Pancreas (tissue), 10 donors: ENCODE results near the gene GNAZ. TPM values are rescaled to one million over a fixed set of nuclear protein-coding genes. Genes with fewer than 3 reads are reported as not detected.
A peak's percentile ranks its signal among the peaks of the same experiment; 100 is the strongest.

Experiments used
- ATAC-seq, 4 donors: fragments of 200-7000 bp; cut with Tn5 transposase; one replicate each; pipeline versions ENCODE4 v1.8.0 to v1.9.1; 2020; ENCODE audit warnings: mild to moderate bottlenecking in 4 of 4, moderate library complexity in 4 of 4
- DNase-seq, 6 donors: peaks; one replicate each; pipeline ENCODE4 v3.0.0-alpha.2; 2020
- FAIRE-seq: peaks from 2 replicates; lab custom pipeline; 2012; peaks lifted over from hg19 to GRCh38; lab: Jason Lieb, UNC
- H3K27ac ChIP-seq, 4 donors: fragments of 200-600 bp; sonication (generic); 1 replicate in 3 of 4; 2 replicates in 1 of 4; pipeline versions ENCODE4 v1.5.0 to v1.8.0; 2020
- H3K27me3 ChIP-seq, 4 donors: fragments of 200-600 bp; one replicate each; pipeline ENCODE4 v1.8.0; 2021
- H3K36me3 ChIP-seq, 3 donors: fragments of 200-600 bp; sonication (generic) in 1 of 3; one replicate each; pipeline versions ENCODE4 v1.5.0 to v1.8.0; 2020 to 2021
- H3K4me1 ChIP-seq, 3 donors: fragments of 200-600 bp; one replicate each; pipeline ENCODE4 v1.8.0; 2021
- H3K4me3 ChIP-seq, 4 donors: fragments of 200-600 bp; sonication (generic) in 2 of 4; one replicate each; pipeline versions ENCODE4 v1.5.0 to v1.8.0; 2020 to 2021
- H3K9me3 ChIP-seq, 4 donors: fragments of 200-600 bp; one replicate each; pipeline ENCODE4 v1.8.0; 2021
- WGBS, 2 donors: extraction: QIAGEN DNeasy Blood & Tissue Kit; methylation state at CpG; one replicate each; pipeline ENCODE4 v1.1.7; 2013; 5-methylcytosine and 5-hydroxymethylcytosine counted together
- intact Hi-C, 3 donors: fragments of 100-400 bp; cut with DNase I; formaldehyde crosslinking; loops; one replicate each; pipeline versions ENCODE4 v1.11.1 to v1.14.2; 2022
- polyA plus RNA-seq, 2 donors: library from polyadenylated mRNA; stranded (reverse); fragments of 200-250 nt; gene quantifications; one replicate each; pipeline ENCODE4 v1.2.3, GENCODE V29; 2013
- total RNA-seq, 6 donors: library from RNA; stranded (reverse); fragmentation: NEBNext Ultra II Directional in 4 of 6; extraction: Animal tissue kit (Norgen Biotek cat#: 25700) in 4 of 6; gene quantifications; one replicate each; pipeline versions ENCODE4 v1.2.1 to v1.2.4, GENCODE V29; 2021 to 2023
- TF ChIP-seq, protein P1 (sequence below), 4 donors: fragments of 200-600 bp; sonication (generic) in 3 of 4; IDR thresholded peaks; one replicate each; pipeline versions ENCODE4 v1.5.0 to v1.8.0; 2021; ENCODE audit warnings: antibody characterized with exemption in 4 of 4
- donor health status: healthy with polysubstance abuse.
- donor health status: DM: no; HTN: no; CAD: no; lungs with moderate emphysema.
- donor health status: DM: no; HTN: no; CAD: no.
- donor health status: control.
- donor health status: control.
- donor health status: Bipolar disorder and iron deficiency.
- donor health status: DM: yes; HTN: yes; CAD: no.
- donor health status: DM: no; HTN: no; CAD: no.
- donor health status: DM: no; HTN: no; CAD: no.
- donor health status: DM: yes; HTN: yes; CAD: no.

Gene GNAZ
- total and polyA plus RNA-seq, 8 donors, result 0.88 to 9.7 (median 2.1) TPM

DNA sequence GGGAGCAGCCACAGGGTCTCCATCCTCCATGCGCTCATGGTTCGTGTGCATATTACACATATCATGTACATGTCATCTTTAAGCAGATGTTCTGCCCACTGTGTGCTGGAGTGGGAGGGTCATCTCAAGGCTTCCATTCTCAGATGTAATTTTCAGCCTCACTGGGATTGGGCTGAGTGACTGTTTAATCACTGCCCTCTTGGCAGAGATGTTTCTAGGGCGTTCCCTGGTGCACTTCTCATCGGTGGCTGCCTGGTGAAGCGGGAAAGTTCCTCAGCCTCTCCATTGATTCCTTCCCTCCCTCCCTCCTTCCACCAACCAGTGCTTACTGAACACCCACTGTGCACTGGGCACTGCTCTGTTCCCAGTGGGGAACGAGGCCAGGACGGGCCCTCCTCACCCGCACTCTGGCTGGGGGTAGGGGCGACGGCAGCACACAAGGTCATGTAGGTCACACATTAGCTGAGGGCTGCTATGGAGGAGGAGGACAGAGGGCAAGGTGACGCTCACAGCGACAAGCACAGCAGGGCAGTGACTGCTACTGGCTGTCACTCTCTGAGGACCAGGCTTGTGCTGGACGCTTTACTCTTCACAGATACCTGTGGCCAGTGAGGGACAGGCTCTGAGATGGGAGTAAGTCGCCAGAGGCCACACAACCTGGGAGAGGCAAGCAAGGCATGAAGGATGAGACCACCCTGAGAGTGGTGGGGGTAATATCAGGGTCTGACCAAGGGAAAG is 22.9 kb downstream of the GNAZ start:
- no peaks in the 10 kb centered on the region for H3K9me3 ChIP-seq
- no peak overlapping the region for H3K4me3 ChIP-seq
- ATAC-seq (no peak), FAIRE-seq (no peak), DNase-seq (no peak)
- H3K27ac ChIP-seq, result no peak overlapping the region
- H3K4me1 ChIP-seq, result no peaks in the 10 kb centered on the region
- intact Hi-C loops, result no loop called here
- no peaks in the 10 kb centered on the region for H3K27me3 ChIP-seq
- H3K36me3 ChIP-seq, result no peaks in the 10 kb centered on the region
- TF ChIP-seq, protein P1, sequence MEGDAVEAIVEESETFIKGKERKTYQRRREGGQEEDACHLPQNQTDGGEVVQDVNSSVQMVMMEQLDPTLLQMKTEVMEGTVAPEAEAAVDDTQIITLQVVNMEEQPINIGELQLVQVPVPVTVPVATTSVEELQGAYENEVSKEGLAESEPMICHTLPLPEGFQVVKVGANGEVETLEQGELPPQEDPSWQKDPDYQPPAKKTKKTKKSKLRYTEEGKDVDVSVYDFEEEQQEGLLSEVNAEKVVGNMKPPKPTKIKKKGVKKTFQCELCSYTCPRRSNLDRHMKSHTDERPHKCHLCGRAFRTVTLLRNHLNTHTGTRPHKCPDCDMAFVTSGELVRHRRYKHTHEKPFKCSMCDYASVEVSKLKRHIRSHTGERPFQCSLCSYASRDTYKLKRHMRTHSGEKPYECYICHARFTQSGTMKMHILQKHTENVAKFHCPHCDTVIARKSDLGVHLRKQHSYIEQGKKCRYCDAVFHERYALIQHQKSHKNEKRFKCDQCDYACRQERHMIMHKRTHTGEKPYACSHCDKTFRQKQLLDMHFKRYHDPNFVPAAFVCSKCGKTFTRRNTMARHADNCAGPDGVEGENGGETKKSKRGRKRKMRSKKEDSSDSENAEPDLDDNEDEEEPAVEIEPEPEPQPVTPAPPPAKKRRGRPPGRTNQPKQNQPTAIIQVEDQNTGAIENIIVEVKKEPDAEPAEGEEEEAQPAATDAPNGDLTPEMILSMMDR (IDR thresholded peaks at IDR 0.05), result no peak
- 76 to 80% methylated on average over 14 of the region's 14 CpGs for WGBS, 2 donors

DNA sequence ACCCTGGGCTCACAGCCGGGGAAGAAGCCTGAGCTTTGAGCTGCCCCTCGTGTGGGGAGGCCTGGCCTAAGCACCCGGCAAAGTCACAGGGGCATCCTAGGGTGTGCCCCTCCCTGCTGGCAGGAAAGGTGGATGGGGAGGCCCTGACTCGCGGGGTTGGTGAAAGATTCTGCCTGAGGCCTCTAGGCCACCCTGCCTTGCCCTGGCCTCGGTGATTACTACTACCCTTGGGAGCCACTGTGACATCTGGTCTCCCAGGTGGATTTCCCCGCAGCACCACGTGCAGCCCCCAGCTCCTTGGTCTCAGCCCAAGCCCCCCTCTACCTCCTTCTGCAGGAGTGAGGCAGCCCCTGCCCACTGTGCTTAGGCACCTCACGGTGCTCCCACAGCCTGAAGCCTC is 23.9 kb downstream of the GNAZ start:
- intact Hi-C loops, result no loop called here
- H3K27ac ChIP-seq, result no peak overlapping the region
- H3K36me3 ChIP-seq, result no peaks in the 10 kb centered on the region
- H3K4me1 ChIP-seq, result no peaks in the 10 kb centered on the region
- TF ChIP-seq, protein P1 (IDR thresholded peaks at IDR 0.05), result no peak
- H3K9me3 ChIP-seq, result no peaks in the 10 kb centered on the region
- no peaks in the 10 kb centered on the region for H3K27me3 ChIP-seq
- 77 to 87% methylated on average over 9 of the region's 9 CpGs for WGBS, 2 donors
- ATAC-seq (no peak), FAIRE-seq (no peak), DNase-seq (no peak)
- no peak overlapping the region for H3K4me3 ChIP-seq

DNA sequence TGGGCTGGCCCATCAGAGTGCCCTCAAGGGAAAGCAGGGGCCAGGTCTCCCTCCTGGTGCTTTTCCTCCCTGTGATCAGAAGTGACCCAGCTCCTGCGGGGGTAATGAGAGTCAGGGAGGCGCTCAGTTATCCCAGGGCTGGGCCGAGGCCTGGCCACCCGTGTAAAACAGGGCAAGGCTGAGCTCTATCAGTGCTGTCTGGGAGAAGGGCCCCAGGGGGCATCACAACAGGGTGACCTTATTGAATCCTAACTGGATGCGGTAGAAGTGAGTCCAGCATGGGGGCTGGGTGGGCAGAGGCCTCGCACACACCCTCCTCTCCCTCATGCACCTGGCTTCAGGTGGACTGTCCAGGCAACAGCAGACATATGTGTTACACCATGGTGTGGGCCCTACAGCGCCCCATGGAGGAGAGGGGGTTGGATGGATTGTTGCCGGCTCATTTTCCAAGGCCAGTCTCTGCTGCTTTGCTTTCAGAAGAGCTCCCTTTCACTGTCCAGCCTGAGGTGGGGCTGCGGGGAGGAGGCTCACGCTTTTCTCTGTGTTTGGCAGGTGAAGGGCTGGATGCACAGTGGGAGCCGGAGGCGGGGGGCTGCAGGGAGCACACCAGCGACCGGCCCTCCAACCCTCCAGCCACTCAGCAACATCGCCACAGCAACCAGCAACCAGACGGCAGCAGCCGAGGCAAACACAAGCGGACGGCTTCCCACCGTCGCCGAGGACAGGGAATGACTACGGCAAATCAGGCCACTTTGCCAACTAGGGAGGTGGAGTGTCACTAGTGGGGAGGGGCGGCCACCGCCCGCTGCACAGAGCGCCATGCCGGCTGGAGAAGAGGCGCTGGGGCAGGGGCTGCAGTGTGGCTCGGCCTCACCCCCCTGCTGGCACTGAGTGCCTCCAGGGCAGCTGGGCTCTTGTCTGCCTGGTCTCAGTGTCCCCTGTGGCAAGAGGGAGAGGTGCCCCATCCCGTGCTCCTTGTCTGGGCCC is 24.7 kb downstream of the GNAZ start:
- DNase-seq (no peak), ATAC-seq (peak in 1 of 4 donors; percentile 9), FAIRE-seq (no peak)
- no peaks in the 10 kb centered on the region for H3K36me3 ChIP-seq
- WGBS, 2 donors, result 81 to 85% methylated on average over 31 of the region's 31 CpGs
- no peaks in the 10 kb centered on the region for H3K27me3 ChIP-seq
- H3K9me3 ChIP-seq, result no peaks in the 10 kb centered on the region
- TF ChIP-seq, protein P1 (IDR thresholded peaks at IDR 0.05), result no peak
- no peak overlapping the region for H3K4me3 ChIP-seq
- no peaks in the 10 kb centered on the region for H3K4me1 ChIP-seq
- no peak overlapping the region for H3K27ac ChIP-seq
- intact Hi-C loops, result no loop called here

- intact Hi-C loops, result no loop called here
- no peak for FAIRE-seq
- no peak for DNase-seq
- WGBS, 2 donors, result 92% methylated on average over 45 of the region's 45 CpGs
- H3K4me1 ChIP-seq, result no peaks in the 10 kb centered on the region
- ATAC-seq, result no peak
- H3K4me3 ChIP-seq, result no peak overlapping the region
- TF ChIP-seq, protein P1 (IDR thresholded peaks at IDR 0.05), result no peak
- no peak overlapping the region for H3K27ac ChIP-seq
- H3K9me3 ChIP-seq, result no peaks in the 10 kb centered on the region
- H3K36me3 ChIP-seq, result no peaks in the 10 kb centered on the region
- no peaks in the 10 kb centered on the region for H3K27me3 ChIP-seq
Observed at GRCh38 chr22:23095733-23096342, 25.5 kb downstream of the GNAZ start.
